NCI-H146 (cell line): ENCODE results near the gene CHN2.
A peak's percentile ranks its signal among the peaks of the same experiment; 100 is the strongest.
"Not testable (repeated sequence)": the region's sequence is repeated elsewhere in the genome, so short reads cannot be mapped to it uniquely, and the experiment has no call there.

Experiments
- DNase-seq: peaks from one replicate; lab custom pipeline; 2025; lab: John Stamatoyannopoulos, UW

CHN2 gene

DNA sequence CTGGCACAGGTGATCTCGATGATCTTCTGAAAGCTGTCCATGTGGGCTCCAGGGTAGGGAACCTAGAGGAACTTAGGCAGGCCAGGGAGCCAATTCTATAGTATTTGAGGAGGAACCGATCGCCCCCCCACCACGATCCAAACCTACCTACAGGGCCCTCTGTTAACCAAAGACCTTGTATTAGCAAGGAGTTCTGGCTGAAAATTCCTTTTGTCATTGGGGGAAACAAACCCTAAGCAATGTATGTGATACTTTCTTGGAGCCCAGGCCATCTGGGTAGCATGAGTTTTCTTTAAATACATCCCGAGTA lies 62.1 kb downstream of the CHN2 start:
- no peak for DNase-seq

- DNase-seq, result no peak
These were observed 64.4 kb downstream of the CHN2 start for GRCh38 chr7:29258951-29259350.

DNA sequence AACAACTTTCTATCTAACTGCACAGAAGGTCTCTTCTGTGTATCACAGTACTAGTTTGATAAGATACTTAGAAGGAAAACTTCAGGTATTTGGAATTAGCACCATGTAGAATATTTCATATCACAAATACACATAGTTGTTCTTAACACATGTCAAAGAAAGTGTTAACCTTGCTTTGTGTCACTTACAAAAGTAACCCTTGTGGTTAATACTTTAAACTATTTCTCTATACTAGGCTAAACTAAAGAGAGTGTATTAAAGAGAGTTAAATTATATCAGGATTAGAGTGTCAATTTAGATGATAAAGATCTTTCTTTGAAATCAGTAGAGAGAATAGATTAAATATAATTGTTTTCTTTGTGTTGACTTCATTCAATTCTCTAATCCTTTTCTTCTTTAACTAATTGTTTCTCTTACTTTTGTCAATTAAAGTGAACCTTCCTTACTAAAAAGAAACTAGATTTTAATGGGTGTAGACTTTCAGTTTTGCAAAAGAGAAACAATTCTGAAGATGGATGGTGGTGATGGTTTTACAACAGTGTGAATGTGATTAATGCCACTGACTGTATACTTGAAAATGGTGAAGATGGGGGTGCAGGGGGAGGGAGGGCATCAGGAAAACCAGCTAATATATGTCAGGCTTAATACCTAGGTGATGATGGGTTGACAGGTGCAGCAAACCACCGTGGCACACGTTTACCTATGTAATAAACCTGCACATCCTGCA lies 67.8 kb downstream of the CHN2 start:
- DNase-seq, result no peak

- DNase-seq, result not testable (repeated sequence)
These were observed 69.1 kb downstream of the CHN2 start for GRCh38 chr7:29263601-29264207.

GRCh38 chr7:29265208-29265923 lies 70.8 kb downstream of the CHN2 start:
- no peak for DNase-seq

GRCh38 chr7:29269935-29270334 lies 75.4 kb downstream of the CHN2 start:
- DNase-seq, result peak; percentile 37

DNA sequence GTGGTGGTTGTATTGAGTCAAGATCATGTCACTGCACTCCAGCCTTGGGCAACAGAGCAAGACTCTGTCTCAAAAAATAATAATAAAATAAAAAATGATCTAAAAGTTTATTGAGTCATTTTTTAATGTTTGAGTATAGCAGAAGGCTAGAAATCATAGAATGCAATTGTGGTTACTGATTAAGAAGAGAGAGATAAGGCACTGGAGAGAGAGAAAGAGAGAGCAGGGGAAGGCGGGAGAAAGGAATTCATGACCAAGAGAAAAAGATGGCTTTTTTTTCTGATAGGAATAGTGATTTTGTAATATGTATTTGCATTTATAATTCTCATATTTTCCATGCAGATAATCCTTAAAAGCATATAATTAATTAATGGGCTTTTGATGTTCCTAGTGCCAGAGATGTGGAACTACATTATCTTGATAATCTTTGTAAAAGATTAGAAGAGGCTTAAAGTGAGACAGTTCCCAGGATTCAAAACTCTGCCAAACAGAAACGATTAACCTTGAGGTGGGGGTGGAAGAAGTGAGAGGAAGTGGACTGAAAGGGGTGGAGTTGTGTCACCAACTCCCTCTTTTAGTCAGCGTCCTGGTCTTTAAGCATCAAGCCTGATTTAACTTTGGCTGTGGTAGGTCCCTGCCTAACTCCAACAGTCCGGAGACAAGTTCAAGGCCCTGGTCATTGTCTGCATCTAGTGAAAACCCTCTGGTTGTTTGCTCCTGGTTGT lies 76.2 kb downstream of the CHN2 start:
- no peak for DNase-seq

DNA sequence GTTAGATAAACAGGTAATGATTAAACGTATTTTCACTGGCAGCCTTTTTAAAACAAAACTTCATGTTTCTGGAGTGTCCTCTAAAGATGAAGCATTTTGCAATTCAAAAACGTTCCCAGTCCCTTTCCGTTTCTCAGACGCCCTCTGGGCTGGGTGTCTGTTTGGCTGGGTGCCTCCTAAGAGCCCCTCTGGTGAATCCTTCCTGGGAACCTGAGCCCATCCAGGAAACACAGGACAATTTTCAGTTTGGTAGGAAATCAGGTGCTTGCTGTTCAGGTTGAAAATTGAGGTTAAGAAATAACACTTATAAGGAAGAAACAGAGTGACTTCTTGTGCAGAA lies 76.7 kb downstream of the CHN2 start:
- no peak for DNase-seq

DNA sequence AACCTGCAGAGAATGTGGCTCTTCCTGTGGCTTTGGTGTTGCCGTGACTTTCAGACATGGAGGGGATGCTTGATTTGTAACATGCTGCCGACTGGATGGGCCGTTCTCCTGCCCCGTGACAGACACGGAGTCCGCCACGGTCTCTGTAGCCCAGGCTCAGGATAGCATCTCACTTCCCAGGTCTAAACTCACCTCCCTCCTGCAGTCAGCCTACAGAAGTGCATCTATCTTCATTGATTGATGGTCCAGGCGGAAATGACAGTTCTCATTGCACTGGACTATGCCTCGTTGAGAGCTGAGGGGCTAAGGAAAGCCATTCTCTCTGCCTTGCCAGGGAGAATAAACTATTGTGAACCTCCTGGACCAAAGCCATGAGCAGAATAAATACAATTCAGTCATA lies 77.5 kb downstream of the CHN2 start:
- DNase-seq, result no peak

DNA sequence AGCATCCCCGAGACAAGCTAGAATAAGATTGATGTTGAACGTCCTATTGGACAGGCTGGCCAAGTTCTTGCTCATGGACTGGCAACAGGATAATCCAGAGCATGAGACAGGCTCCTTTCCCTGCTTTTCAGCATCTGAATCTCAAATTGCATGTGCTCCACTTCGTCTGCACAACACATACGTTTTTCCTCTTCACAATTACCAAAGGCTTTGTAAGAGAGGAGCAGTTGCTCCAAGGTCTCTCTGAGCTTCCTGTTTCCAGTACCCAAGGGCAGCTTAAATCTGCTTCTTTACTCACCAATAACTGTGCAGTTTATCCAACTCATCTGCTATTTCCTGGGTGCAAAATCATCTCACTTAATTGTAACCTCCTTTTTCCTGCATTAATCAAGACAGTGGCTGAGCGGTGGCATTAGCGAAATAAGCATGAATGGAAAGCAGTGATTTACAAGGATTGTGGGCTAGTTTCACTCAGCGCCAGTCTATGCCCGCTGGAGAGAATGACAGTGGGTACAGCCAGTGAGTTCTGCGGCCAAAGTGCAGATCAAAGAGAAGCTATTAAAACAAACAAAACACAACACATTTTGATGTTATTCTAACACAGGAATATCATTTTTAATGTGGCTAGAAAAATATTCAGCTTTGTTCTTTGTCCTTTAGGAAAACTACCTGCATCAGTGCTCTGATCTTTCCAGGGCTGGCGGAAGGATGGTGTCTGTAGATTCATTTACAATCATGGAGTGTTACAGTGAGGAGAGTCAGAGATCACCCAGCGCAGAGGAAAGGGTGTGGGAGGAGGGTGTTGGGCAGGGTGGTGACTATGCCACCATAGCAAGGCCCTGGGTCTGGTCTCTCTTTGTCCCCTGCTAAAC lies 79.8 kb downstream of the CHN2 start:
- DNase-seq, result no peak

DNA sequence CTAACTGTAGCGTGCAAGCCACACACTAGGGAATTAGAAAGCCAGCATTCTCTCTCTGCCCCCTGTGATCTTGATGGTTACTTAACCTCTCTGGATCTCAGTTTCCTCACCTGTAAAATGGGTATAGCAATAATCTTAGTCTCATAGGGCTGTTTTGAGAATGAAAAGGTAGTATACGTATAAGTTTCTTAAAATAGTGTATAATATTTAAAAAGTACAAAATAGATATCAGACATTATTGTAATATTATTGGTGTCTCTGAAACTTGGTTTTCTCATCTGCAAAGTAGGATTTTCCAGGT lies 80.4 kb downstream of the CHN2 start:
- no peak for DNase-seq

DNA sequence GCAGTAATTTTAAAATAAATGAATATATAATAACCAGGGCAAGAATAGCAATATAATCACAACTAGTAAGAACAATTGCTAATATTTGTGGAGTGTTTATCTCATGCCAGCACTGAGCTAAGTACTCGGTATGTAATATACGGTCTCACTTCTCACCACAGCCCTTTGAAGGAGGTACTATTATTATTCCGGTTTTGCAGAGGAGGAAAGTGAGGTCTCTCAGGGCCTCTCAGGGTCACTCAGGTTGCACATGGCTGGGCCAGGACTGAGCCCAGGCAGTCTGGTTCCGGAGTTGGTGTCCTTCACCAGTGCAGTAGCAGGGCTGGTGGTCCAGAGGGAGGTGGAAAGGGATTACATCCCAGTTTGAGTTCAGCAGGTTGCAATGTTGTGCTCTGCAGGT lies 80.9 kb downstream of the CHN2 start:
- no peak for DNase-seq

DNA sequence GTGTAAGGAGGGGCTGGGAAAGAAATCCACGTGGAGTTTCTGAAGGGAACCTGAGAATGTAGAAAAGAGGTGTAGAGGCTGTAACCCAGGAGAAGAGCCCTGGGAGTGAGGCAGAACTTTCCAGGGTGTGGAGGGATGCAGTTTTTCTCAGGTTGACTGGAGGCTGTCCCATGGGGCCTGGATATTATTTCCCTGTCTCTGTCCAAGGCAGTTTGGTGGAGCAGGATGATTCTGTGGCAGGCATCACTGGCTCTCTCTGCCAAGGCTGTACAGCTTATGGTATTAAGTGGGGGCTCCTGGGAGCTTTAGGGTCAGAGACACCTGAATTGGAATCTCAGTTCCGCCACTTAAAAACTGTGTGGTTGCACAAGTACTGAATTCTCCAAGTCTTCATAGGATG lies 81.6 kb downstream of the CHN2 start:
- DNase-seq, result no peak

DNA sequence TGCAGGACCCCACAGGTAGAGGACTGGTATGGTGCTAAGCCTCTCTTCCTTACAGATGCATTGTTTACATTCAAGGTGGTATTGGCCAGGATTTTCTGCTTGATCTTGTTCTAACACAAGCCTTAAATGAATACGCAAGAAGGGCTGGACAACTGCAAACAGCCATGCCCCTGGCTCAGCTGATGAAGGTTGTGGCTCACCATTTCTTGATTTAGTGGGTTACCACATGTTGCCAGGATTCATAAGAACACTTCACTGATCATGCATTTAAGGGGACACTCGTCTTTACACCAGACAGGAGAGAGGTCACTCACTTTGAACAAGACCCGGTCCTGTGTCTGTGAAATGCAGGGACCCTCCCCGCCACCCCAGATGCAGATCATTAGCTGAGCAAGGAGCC lies 82.2 kb downstream of the CHN2 start:
- no peak for DNase-seq

DNA sequence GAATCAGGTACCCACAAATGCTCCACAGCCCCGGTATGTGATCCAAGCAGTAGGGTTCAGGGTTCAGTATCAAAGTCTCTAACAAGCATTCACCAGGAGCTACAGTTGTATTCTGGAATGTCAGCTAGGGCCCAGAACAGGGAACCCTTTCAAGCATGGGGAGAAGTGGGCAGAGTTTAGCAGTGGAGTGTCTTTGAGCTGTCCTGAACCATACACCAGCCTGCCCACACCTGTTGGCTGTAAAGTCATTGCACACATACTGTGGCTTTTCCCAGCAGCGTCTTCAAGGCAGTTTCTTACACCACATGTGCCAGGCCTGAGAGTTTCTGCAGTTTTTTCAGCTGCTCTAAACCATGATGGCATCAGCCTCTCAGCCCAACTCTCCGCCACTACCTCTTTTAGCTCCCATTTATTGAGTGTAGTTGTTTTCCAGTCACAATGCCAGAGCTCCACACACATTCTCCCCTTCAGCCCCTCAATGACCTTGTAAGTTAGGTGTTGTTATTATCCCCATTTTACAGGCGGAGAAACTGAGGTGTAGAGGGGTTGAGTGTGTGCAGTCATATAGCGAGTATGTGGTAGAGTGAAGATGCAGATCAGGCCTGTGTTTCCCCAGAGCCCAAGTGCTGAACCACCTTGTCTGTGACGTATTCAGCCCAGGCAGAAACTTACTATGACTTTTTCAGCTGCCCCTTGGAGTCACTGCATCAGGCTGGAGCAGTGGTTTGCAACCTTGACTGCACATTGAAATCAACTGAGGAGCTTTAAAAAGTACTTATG lies 83.1 kb downstream of the CHN2 start:
- no peak for DNase-seq

DNA sequence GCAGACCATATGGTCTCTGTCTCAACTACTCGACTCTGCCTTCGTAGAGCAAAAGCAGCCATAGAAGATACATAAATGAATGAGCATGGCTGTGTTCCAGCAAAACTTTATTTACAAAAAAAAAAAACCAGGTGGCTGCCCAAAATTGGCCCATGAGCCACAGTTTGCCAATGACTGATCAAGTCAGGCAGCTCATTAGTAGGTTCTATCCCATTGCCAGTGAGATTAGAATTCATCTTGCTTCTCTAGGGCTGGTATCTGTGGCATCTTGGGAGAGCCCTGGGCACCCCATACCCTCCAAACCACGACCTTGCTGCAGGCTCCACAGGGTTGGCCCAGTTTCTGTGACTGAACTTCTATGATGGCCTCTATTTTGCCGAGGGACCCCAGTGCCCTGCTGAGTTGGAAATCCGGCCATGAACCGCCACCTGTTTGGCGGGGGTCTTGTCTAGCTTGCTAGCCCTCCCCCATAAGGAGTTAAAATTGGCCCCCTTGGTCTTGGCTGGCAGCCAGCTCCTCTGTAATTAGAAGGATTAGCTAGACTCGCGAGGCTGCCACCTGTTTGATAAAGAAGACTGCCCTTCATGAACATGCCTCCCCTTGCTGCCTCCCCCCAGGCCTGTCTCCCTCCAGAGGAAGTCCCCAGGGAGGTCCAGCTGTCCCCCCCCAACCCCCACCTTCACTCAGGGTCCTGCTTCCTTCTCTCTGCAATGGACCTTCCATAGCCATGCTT lies 83.9 kb downstream of the CHN2 start:
- peak; percentile 83 for DNase-seq

GRCh38 chr7:29281782-29282541 lies 87.4 kb downstream of the CHN2 start:
- DNase-seq, result peak; percentile 85

DNA sequence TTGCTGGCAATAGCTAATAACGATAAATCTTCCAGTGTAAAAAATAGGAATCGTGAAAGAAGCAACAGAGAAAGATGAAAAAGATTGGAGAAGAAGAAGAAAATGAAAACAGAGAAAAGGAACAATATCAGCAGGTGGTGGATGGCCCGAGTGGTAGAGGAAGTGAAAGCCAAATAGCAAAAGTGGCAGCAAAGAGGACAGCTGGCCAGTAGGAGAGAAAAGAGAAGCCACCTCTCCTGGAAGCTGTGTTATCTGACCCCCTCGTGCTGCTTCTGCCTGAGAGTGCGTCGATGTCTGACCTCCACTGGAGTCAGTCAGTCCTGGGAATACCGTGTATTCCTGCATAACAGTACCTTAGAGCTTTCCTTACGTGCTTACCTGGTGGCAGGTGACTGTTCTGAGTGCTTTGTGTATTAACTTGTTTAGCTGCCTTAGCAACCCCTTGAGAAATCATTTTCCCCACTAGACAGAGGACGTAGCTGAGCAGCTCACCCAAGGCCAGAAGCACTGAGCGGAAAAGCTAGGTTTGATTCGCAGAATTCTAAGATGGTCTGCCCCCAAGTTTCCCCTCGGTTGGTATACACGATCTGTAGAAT lies 88.3 kb downstream of the CHN2 start:
- DNase-seq, result peak; percentile 53

GRCh38 chr7:29284696-29285443 lies 90.3 kb downstream of the CHN2 start:
- no peak for DNase-seq
